Measurements from ENCODE around the gene PEAR1. TPM values are rescaled to one million over a fixed set of nuclear protein-coding genes. Genes with fewer than 3 reads are reported as not detected.

PEAR1 gene
- total RNA-seq, 1 experiment from 2014 or later: 0.18 TPM

- no peak for DNase-seq
- TF ChIP-seq, protein P1, sequence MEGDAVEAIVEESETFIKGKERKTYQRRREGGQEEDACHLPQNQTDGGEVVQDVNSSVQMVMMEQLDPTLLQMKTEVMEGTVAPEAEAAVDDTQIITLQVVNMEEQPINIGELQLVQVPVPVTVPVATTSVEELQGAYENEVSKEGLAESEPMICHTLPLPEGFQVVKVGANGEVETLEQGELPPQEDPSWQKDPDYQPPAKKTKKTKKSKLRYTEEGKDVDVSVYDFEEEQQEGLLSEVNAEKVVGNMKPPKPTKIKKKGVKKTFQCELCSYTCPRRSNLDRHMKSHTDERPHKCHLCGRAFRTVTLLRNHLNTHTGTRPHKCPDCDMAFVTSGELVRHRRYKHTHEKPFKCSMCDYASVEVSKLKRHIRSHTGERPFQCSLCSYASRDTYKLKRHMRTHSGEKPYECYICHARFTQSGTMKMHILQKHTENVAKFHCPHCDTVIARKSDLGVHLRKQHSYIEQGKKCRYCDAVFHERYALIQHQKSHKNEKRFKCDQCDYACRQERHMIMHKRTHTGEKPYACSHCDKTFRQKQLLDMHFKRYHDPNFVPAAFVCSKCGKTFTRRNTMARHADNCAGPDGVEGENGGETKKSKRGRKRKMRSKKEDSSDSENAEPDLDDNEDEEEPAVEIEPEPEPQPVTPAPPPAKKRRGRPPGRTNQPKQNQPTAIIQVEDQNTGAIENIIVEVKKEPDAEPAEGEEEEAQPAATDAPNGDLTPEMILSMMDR (IDR thresholded peaks at IDR 0.05; ENCODE audit: insufficient read depth in 1 of 2, low read depth in 1 of 2, low read length in 1 of 2, severe bottlenecking in 1 of 2, unreplicated experiment in 1 of 2): no peak
- Histone ChIP-seq H3K4me3 (ENCODE audit: low read depth, low read length) (no peak overlapping the region), H3K9me3 (no peaks in the 10 kb centered on the region), H3K27me3 (replicated peaks; ENCODE audit: control insufficient read depth, insufficient read depth, low read length) (no peaks in the 10 kb centered on the region), H3K4me1 (no peaks in the 10 kb centered on the region), H3K36me3 (ENCODE audit: control insufficient read depth, insufficient read depth, low read length) (peaks cover 1% of the 10 kb centered on the region; the same call in 1 of the 2 replicates)
- Mint-ChIP-seq H3K36me3 (ENCODE audit: insufficient read depth, unreplicated experiment) (peaks cover 34% of the 10 kb centered on the region), H3K27me3 (ENCODE audit: insufficient read depth, unreplicated experiment) (peaks cover 18% of the 10 kb centered on the region), H3K4me3 (ENCODE audit: unreplicated experiment) (no peak overlapping the region), H3K9me3 (ENCODE audit: unreplicated experiment) (no peaks in the 10 kb centered on the region), H3K4me1 (ENCODE audit: low read depth, unreplicated experiment) (no peaks in the 10 kb centered on the region), H3K27ac (ENCODE audit: unreplicated experiment) (no peak overlapping the region)
- POLR2A ChIA-PET: no interaction called here
- intact Hi-C loops (cut with micrococcal nuclease; ENCODE audit: unreplicated experiment): no loop called here
- CTCF ChIA-PET: no interaction called here
- BruUV-seq (replicated peaks): no TSS peak
Measured at GRCh38 chr1:156933136-156933535, 39.6 kb downstream of the PEAR1 start.

DNA sequence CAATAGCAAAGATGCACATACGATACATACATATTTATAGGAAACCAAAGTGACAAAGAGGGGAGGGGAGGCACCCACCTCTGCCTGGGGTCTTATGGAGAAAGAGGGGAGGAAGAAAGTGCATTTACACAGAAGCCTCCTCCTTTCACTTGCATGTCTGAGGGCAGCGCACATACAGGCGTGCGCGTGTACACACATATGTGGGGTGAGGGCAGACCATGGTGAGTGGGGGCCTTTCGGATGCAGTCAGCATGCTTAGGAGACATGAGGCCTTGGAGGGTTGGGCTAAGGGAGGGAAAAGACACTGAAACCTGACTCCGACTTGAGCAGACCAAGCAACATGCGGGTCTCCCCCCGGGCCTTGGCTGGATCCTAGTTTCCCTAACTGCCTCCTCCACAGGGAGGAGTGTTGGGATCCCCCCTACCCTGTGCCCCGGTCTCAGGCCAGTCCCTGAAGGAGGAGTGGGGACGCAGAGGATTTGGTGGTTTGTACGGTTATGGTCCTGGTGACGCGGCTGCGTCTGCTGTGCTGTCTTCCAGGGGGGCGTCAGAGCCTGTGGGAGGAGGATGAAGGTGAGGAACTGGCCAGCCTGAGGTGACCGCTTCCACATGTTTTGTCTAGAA, 42.1 kb downstream of the PEAR1 start:
- no peak overlapping the region for H3K4me3 Mint-ChIP-seq (ENCODE audit: unreplicated experiment)
- H3K27ac Mint-ChIP-seq (ENCODE audit: unreplicated experiment): no peak overlapping the region
- Histone ChIP-seq H3K9me3 (no peaks in the 10 kb centered on the region), H3K27me3 (replicated peaks; ENCODE audit: control insufficient read depth, insufficient read depth, low read length) (no peaks in the 10 kb centered on the region), H3K4me1 (no peaks in the 10 kb centered on the region), H3K36me3 (ENCODE audit: control insufficient read depth, insufficient read depth, low read length) (peaks cover 8% of the 10 kb centered on the region), H3K4me3 (ENCODE audit: low read depth, low read length) (no peak overlapping the region)
- no peaks in the 10 kb centered on the region for H3K9me3 Mint-ChIP-seq (ENCODE audit: unreplicated experiment)
- H3K4me1 Mint-ChIP-seq (ENCODE audit: low read depth, unreplicated experiment): no peaks in the 10 kb centered on the region
- ChIA-PET POLR2A (no interaction called here), CTCF (interaction anchor here (1.2 kb wide), 1 partner anchor 12 kb away, joined by 3 read pairs; no protein-coding TSS in a partner anchor)
- H3K36me3 Mint-ChIP-seq (ENCODE audit: insufficient read depth, unreplicated experiment): peaks cover 50% of the 10 kb centered on the region
- TF ChIP-seq, protein P1 (IDR thresholded peaks at IDR 0.05; ENCODE audit: insufficient read depth in 1 of 2, low read depth in 1 of 2, low read length in 1 of 2, severe bottlenecking in 1 of 2, unreplicated experiment in 1 of 2): no peak
- DNase-seq: no peak
- intact Hi-C loops (cut with micrococcal nuclease; ENCODE audit: unreplicated experiment): no loop called here
- BruUV-seq (replicated peaks): no TSS peak
- peaks cover 7% of the 10 kb centered on the region for H3K27me3 Mint-ChIP-seq (ENCODE audit: insufficient read depth, unreplicated experiment)

GRCh38 chr1:156936191-156936590, 42.7 kb downstream of the PEAR1 start:
- CTCF ChIA-PET: interaction anchor here (0.8 to 1.2 kb wide), 2 partner anchors 8 to 12 kb away, joined by 3 to 6 read pairs; no protein-coding TSS in a partner anchor
- peaks cover 1% of the 10 kb centered on the region for H3K27me3 Mint-ChIP-seq (ENCODE audit: insufficient read depth, unreplicated experiment)
- POLR2A ChIA-PET: no interaction called here

More at GRCh38 chr1:156936191-156936590, 42.7 kb downstream of the PEAR1 start:
- H3K4me1 ChIP-seq: no peaks in the 10 kb centered on the region
- TF ChIP-seq, protein P1 (IDR thresholded peaks at IDR 0.05; ENCODE audit: insufficient read depth in 1 of 2, low read depth in 1 of 2, low read length in 1 of 2, severe bottlenecking in 1 of 2, unreplicated experiment in 1 of 2): no peak
- H3K4me3 Mint-ChIP-seq (ENCODE audit: unreplicated experiment): no peak overlapping the region
- no peak overlapping the region for H3K4me3 ChIP-seq (ENCODE audit: low read depth, low read length)
- no TSS peak for BruUV-seq (replicated peaks)
- H3K27me3 ChIP-seq (replicated peaks; ENCODE audit: control insufficient read depth, insufficient read depth, low read length): no peaks in the 10 kb centered on the region
- no peaks in the 10 kb centered on the region for H3K9me3 Mint-ChIP-seq (ENCODE audit: unreplicated experiment)
- H3K4me1 Mint-ChIP-seq (ENCODE audit: low read depth, unreplicated experiment): no peaks in the 10 kb centered on the region
- H3K36me3 Mint-ChIP-seq (ENCODE audit: insufficient read depth, unreplicated experiment): peaks cover 44% of the 10 kb centered on the region
- H3K27ac Mint-ChIP-seq (ENCODE audit: unreplicated experiment): no peak overlapping the region
- H3K9me3 ChIP-seq: no peaks in the 10 kb centered on the region
- intact Hi-C loops (cut with micrococcal nuclease; ENCODE audit: unreplicated experiment): no loop called here
- DNase-seq: no peak
- peaks cover 8% of the 10 kb centered on the region for H3K36me3 ChIP-seq (ENCODE audit: control insufficient read depth, insufficient read depth, low read length)
